NCI-H128 (cell line): Measurements from ENCODE around the gene ADAT3.
"Not testable (repeated sequence)": the region's sequence is repeated elsewhere in the genome, so short reads cannot be mapped to it uniquely, and the experiment has no call there.

Experiments
- DNase-seq: peaks from one replicate; lab custom pipeline; 2025; ENCODE audit not compliant: unreplicated experiment; lab: John Stamatoyannopoulos, UW

Gene ADAT3

GRCh38 chr19:1882786-1883692 is 22.2 kb upstream of the ADAT3 start:
- DNase-seq, result no peak

- no peak for DNase-seq
Observed at GRCh38 chr19:1883784-1884183, 21.4 kb upstream of the ADAT3 start.

- no peak for DNase-seq
Observed at GRCh38 chr19:1884291-1884718, 20.9 kb upstream of the ADAT3 start.

GRCh38 chr19:1884719-1885334 is 20.4 kb upstream of the ADAT3 start:
- DNase-seq, result no peak

- DNase-seq, result peak; percentile 91
Observed at GRCh38 chr19:1885398-1886119, 19.6 kb upstream of the ADAT3 start, which contains the start of gene ABHD17A. Gene ABHD17A (minus strand): TSS chr19:1885496. CDS start chr19:1881566, 3,930 bp downstream.

- not testable (repeated sequence) for DNase-seq
Observed at GRCh38 chr19:1886360-1886759, 18.8 kb upstream of the ADAT3 start.

GRCh38 chr19:1888385-1888784 is 16.8 kb upstream of the ADAT3 start:
- no peak for DNase-seq

GRCh38 chr19:1889907-1890306 is 15.3 kb upstream of the ADAT3 start:
- no peak for DNase-seq

- DNase-seq, result no peak
Observed at GRCh38 chr19:1893791-1894190, 11.4 kb upstream of the ADAT3 start.

GRCh38 chr19:1896508-1896907 is 8.7 kb upstream of the ADAT3 start:
- no peak for DNase-seq

GRCh38 chr19:1901940-1902404 is 3.2 kb upstream of the ADAT3 start:
- no peak for DNase-seq

GRCh38 chr19:1902923-1903322 is 2.3 kb upstream of the ADAT3 start:
- DNase-seq, result no peak

GRCh38 chr19:1904860-1905109 is 414 bp upstream of the ADAT3 start:
- DNase-seq, result no peak

- no peak for DNase-seq
Observed at GRCh38 chr19:1905863-1906375, 720 bp downstream of the ADAT3 start.

- DNase-seq, result no peak
Observed at GRCh38 chr19:1906985-1907562, 1.9 kb downstream of the ADAT3 start.

GRCh38 chr19:1907563-1908363 is 2.6 kb downstream of the ADAT3 start:
- DNase-seq, result no peak

- no peak for DNase-seq
Observed at GRCh38 chr19:1908364-1908678, 3.1 kb downstream of the ADAT3 start.

- no peak for DNase-seq
Observed at GRCh38 chr19:1909761-1910080, 4.5 kb downstream of the ADAT3 start.

GRCh38 chr19:1910177-1910576 is 5.0 kb downstream of the ADAT3 start:
- DNase-seq, result no peak

- DNase-seq, result no peak
Observed at GRCh38 chr19:1911098-1911497, 5.9 kb downstream of the ADAT3 start.

GRCh38 chr19:1911995-1912394 is 6.8 kb downstream of the ADAT3 start:
- no peak for DNase-seq
